Mesenteric fat pad (tissue), 1 donor: ENCODE measurements around the gene AFF3. TPM values are rescaled to one million over a fixed set of nuclear protein-coding genes. Genes with fewer than 3 reads are reported as not detected.

Experiments
- DNase-seq: peaks from one replicate; pipeline ENCODE4 v3.0.0-alpha.2; 2020; ENCODE audit warnings: low spot score
- total RNA-seq: library from RNA; stranded (reverse); fragmentation: NEBNext Ultra II Directional; extraction: Animal tissue kit (Norgen Biotek cat#: 25700); gene quantifications from one replicate; pipeline ENCODE4 v1.2.1, GENCODE V29; 2021
- donor health status: DM: yes; HTN: yes; CAD: no.

AFF3 gene
- total RNA-seq, 1 donor from 2014 or later: 4.5 TPM

GRCh38 chr2:99862566-99862965 lies 279.8 kb downstream of the AFF3 start:
- DNase-seq: no peak

GRCh38 chr2:99861376-99861760 lies 281.0 kb downstream of the AFF3 start:
- DNase-seq: no peak

GRCh38 chr2:99860720-99861375 lies 281.5 kb downstream of the AFF3 start:
- no peak for DNase-seq

GRCh38 chr2:99858951-99859596 lies 283.3 kb downstream of the AFF3 start:
- no peak for DNase-seq

- DNase-seq: no peak
Measured at GRCh38 chr2:99857867-99858444, 284.4 kb downstream of the AFF3 start.

GRCh38 chr2:99857372-99857771 lies 285.0 kb downstream of the AFF3 start:
- DNase-seq: no peak

GRCh38 chr2:99856119-99856518 lies 286.3 kb downstream of the AFF3 start:
- DNase-seq: no peak

- DNase-seq: no peak
Measured at GRCh38 chr2:99854236-99854852, 288.0 kb downstream of the AFF3 start.

- no peak for DNase-seq
Measured at GRCh38 chr2:99852956-99853355, 289.4 kb downstream of the AFF3 start.

GRCh38 chr2:99852376-99852934 lies 289.9 kb downstream of the AFF3 start:
- DNase-seq: no peak

- no peak for DNase-seq
Measured at GRCh38 chr2:99851811-99852210, 290.6 kb downstream of the AFF3 start.

- DNase-seq: no peak
Measured at GRCh38 chr2:99851089-99851488, 291.3 kb downstream of the AFF3 start.

GRCh38 chr2:99850084-99850710 lies 292.2 kb downstream of the AFF3 start:
- no peak for DNase-seq

GRCh38 chr2:99846462-99847107 lies 295.8 kb downstream of the AFF3 start:
- DNase-seq: no peak

- DNase-seq: no peak
Measured at GRCh38 chr2:99845296-99845695, 297.1 kb downstream of the AFF3 start.

GRCh38 chr2:99842451-99842850 lies 299.9 kb downstream of the AFF3 start:
- no peak for DNase-seq

- DNase-seq: no peak
Measured at GRCh38 chr2:99841749-99842148, 300.6 kb downstream of the AFF3 start.

- DNase-seq: no peak
Measured at GRCh38 chr2:99840831-99841230, 301.6 kb downstream of the AFF3 start.

GRCh38 chr2:99836690-99837605 lies 305.4 kb downstream of the AFF3 start:
- no peak for DNase-seq

GRCh38 chr2:99834426-99834825 lies 308.0 kb downstream of the AFF3 start:
- DNase-seq: no peak
